HG02623 (cell line): ENCODE results near the gene NPAS1.
"Not testable (repeated sequence)": the region's sequence is repeated elsewhere in the genome, so short reads cannot be mapped to it uniquely, and the experiment has no call there.

ENCODE experiments used
- ATAC-seq: cut with Tn5 transposase; IDR thresholded peaks from one replicate; pipeline ENCODE4 v1.9.1; 2021; ENCODE audit warnings: moderate library complexity; ENCODE audit not compliant: unreplicated experiment

Gene NPAS1

GRCh38 chr19:47044946-47045866 is 25.6 kb downstream of the NPAS1 start:
- ATAC-seq = no peak

GRCh38 chr19:47045867-47046470 is 26.3 kb downstream of the NPAS1 start:
- ATAC-seq = no peak

GRCh38 chr19:47047272-47047762 is 27.7 kb downstream of the NPAS1 start:
- ATAC-seq = no peak

- peak; percentile 33 for ATAC-seq
Measured at GRCh38 chr19:47047763-47048405, 28.2 kb downstream of the NPAS1 start.

- no peak for ATAC-seq
Measured at GRCh38 chr19:47049307-47049700, 29.7 kb downstream of the NPAS1 start.

GRCh38 chr19:47050562-47050961 is 30.9 kb downstream of the NPAS1 start:
- not testable (repeated sequence) for ATAC-seq

- no peak for ATAC-seq
Measured at GRCh38 chr19:47056411-47056810, 36.8 kb downstream of the NPAS1 start.

GRCh38 chr19:47057328-47057727 is 37.7 kb downstream of the NPAS1 start:
- no peak for ATAC-seq

- no peak for ATAC-seq
Measured at GRCh38 chr19:47058621-47059022, 39.0 kb downstream of the NPAS1 start.

GRCh38 chr19:47063874-47064273 is 44.2 kb downstream of the NPAS1 start:
- ATAC-seq = no peak

GRCh38 chr19:47065242-47065641 is 45.6 kb downstream of the NPAS1 start:
- ATAC-seq = no peak

- no peak for ATAC-seq
Measured at GRCh38 chr19:47066376-47067214, 47.0 kb downstream of the NPAS1 start.

GRCh38 chr19:47067215-47067847 is 47.7 kb downstream of the NPAS1 start:
- no peak for ATAC-seq

GRCh38 chr19:47068246-47068645 is 48.6 kb downstream of the NPAS1 start:
- ATAC-seq = no peak

GRCh38 chr19:47068876-47069406 is 49.3 kb downstream of the NPAS1 start:
- no peak for ATAC-seq

GRCh38 chr19:47069795-47070194 is 50.2 kb downstream of the NPAS1 start:
- ATAC-seq = no peak

GRCh38 chr19:47070756-47071155 is 51.1 kb downstream of the NPAS1 start:
- ATAC-seq = no peak

- ATAC-seq = no peak
Measured at GRCh38 chr19:47071731-47072130, 52.1 kb downstream of the NPAS1 start.

GRCh38 chr19:47072323-47072722 is 52.7 kb downstream of the NPAS1 start:
- ATAC-seq = no peak

- ATAC-seq = no peak
Measured at GRCh38 chr19:47073574-47073973, 53.9 kb downstream of the NPAS1 start.
